SU-DHL-6 (cell line): ENCODE results near the gene CBFA2T2.

Source experiments
- H2AFZ ChIP-seq: fragments of 200-600 bp; sonication (generic); 2 replicates; pipeline ENCODE4 v1.6.1; 2014; ENCODE audit warnings: low read depth, mild to moderate bottlenecking, moderate library complexity, mixed read lengths, antibody characterized with exemption, low read length; ENCODE audit not compliant: severe bottlenecking
- H3F3A ChIP-seq: fragments of 200-600 bp; shearing (Covaris generic); 2 replicates; pipeline ENCODE4 v1.6.0; 2016; ENCODE audit warnings: antibody characterized with exemption, mild to moderate bottlenecking; ENCODE audit not compliant: insufficient read depth
- H3K27ac ChIP-seq: fragments of 200-600 bp; sonication (generic); 2 replicates; pipeline ENCODE4 v1.5.1; 2016; ENCODE audit warnings: low read depth, mild to moderate bottlenecking, low read length, moderate library complexity, mixed read lengths
- H3K27me3 ChIP-seq: fragments of 200-600 bp; sonication (generic), shearing (Covaris generic); 2 replicates; pipeline ENCODE4 v1.6.0; 2014; ENCODE audit warnings: mild to moderate bottlenecking, low read length
- H3K36me3 ChIP-seq: fragments of 200-600 bp; sonication (generic); 2 replicates; pipeline ENCODE4 v1.6.1; 2014; ENCODE audit warnings: mild to moderate bottlenecking, low read length, mixed read lengths
- H3K4me2 ChIP-seq: fragments of 300-600, 200-600 bp; shearing (Covaris generic), sonication (generic); 2 replicates; pipeline ENCODE4 v1.6.0; 2014; ENCODE audit warnings: low read length, low read depth, mild to moderate bottlenecking; ENCODE audit not compliant: poor library complexity, severe bottlenecking
- H3K4me3 ChIP-seq: fragments of 200-600 bp; sonication (generic); 2 replicates; pipeline ENCODE4 v1.5.1; 2014; ENCODE audit warnings: antibody characterized with exemption, low read length, mild to moderate bottlenecking, mixed read lengths; ENCODE audit not compliant: insufficient read depth, poor library complexity, severe bottlenecking
- H3K79me2 ChIP-seq: fragments of 200-600 bp; sonication (generic); 2 replicates; pipeline ENCODE4 v1.6.1; 2014; ENCODE audit warnings: mild to moderate bottlenecking, low read length, moderate library complexity; ENCODE audit not compliant: insufficient read depth
- H3K9ac ChIP-seq: fragments of 200-600 bp; sonication (generic); 2 replicates; pipeline ENCODE4 v1.7.0; 2014; ENCODE audit warnings: mild to moderate bottlenecking, low read length
- H3K9me2 ChIP-seq: fragments of 200-600 bp; sonication (generic); replicated peaks from 2 replicates; pipeline ENCODE4 v1.6.1; 2014; ENCODE audit warnings: low read length; ENCODE audit not compliant: insufficient read depth
- H3K9me3 ChIP-seq: fragments of 200-600 bp; sonication (generic); 2 replicates; pipeline ENCODE4 v1.6.1; 2014; ENCODE audit warnings: low read length, mixed read lengths; ENCODE audit not compliant: insufficient read depth
- H4K20me1 ChIP-seq: fragments of 200-600 bp; sonication (generic); 2 replicates; pipeline ENCODE4 v1.6.1; 2014; ENCODE audit warnings: low read depth, mild to moderate bottlenecking, antibody characterized with exemption, low read length, moderate library complexity, mixed read lengths
- EZH2phosphoT487 ChIP-seq: fragments of 200-600 bp; sonication (generic), shearing (Covaris generic); conservative IDR thresholded peaks from 2 replicates; pipeline ENCODE4 v1.6.1; 2018; ENCODE audit warnings: mild to moderate bottlenecking, antibody characterized with exemption, low read length, moderate library complexity, mixed read lengths
- TF ChIP-seq, protein P1 (sequence below): fragments of 200-600 bp; sonication (generic); IDR thresholded peaks from one replicate; pipeline ENCODE4 v1.5.1; 2017; ENCODE audit warnings: antibody characterized with exemption, mild to moderate bottlenecking, low read length, moderate library complexity; ENCODE audit not compliant: insufficient read depth, poor library complexity, severe bottlenecking

CBFA2T2 gene

DNA sequence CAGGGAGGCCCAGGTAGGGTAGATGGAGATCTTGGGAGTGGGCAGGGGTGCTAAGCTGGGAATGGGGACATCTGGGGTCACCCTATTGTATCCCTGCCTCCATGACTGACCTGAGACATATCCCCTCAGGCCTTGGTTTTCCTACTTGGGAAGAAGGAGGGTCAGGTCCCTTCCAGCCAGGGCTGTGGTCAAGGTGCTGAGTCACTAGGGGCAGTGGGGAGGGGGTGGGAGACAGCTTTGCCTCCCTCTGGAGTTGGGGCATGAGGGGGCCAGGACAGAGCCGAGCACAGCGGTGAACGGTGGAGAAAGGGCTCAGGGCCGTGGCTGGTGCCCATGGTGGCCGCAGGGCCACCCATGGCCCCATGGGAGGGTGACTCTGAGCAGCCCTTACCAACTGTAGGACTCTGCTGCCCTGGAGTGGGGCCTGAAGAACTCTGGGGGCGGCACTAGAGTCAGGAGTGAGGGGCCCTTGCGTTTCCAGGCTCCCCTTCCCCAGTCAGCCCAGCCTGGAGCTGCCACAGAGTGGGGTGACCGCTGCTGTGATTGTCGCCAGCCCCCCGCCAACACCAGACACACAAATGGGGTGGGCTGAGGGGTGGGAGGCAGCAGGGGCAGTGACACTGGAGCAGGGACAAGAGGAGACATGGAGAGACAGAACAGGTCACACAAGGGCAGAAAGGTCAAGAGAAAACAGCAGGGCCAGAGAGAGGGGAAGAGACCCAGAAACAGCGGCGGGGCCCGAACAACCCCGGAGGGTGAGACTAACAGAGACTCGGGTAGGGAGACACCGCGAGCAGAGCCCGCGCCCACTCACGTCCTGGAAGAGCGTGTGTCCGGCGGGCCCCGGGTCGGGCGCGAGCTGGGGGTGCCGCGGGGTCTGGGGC, 183.8 kb downstream of the CBFA2T2 start:
- Histone ChIP-seq H3K9me2 (no peaks in the 10 kb centered on the region), H3K36me3 (0 out of 2 replicates have a peak, but pooled peaks cover 10% of the 10 kb centered on the region), H3K79me2 (peaks cover 31% of the 10 kb centered on the region), H3F3A (peaks cover 37% of the 10 kb centered on the region), H3K27ac (peak overlapping the region; percentile 78), H4K20me1 (no peaks in the 10 kb centered on the region), H3K27me3 (no peaks in the 10 kb centered on the region), H3K9ac (peak overlapping the region; percentile 86), H3K4me2 (peak overlapping the region; percentile 99), H3K9me3 (no peaks in the 10 kb centered on the region), H2AFZ (no peak overlapping the region), H3K4me3 (peak overlapping the region; percentile 93)
- TF ChIP-seq EZH2phosphoT487, result no peak
- TF ChIP-seq, protein P1, sequence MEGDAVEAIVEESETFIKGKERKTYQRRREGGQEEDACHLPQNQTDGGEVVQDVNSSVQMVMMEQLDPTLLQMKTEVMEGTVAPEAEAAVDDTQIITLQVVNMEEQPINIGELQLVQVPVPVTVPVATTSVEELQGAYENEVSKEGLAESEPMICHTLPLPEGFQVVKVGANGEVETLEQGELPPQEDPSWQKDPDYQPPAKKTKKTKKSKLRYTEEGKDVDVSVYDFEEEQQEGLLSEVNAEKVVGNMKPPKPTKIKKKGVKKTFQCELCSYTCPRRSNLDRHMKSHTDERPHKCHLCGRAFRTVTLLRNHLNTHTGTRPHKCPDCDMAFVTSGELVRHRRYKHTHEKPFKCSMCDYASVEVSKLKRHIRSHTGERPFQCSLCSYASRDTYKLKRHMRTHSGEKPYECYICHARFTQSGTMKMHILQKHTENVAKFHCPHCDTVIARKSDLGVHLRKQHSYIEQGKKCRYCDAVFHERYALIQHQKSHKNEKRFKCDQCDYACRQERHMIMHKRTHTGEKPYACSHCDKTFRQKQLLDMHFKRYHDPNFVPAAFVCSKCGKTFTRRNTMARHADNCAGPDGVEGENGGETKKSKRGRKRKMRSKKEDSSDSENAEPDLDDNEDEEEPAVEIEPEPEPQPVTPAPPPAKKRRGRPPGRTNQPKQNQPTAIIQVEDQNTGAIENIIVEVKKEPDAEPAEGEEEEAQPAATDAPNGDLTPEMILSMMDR, result no peak

DNA sequence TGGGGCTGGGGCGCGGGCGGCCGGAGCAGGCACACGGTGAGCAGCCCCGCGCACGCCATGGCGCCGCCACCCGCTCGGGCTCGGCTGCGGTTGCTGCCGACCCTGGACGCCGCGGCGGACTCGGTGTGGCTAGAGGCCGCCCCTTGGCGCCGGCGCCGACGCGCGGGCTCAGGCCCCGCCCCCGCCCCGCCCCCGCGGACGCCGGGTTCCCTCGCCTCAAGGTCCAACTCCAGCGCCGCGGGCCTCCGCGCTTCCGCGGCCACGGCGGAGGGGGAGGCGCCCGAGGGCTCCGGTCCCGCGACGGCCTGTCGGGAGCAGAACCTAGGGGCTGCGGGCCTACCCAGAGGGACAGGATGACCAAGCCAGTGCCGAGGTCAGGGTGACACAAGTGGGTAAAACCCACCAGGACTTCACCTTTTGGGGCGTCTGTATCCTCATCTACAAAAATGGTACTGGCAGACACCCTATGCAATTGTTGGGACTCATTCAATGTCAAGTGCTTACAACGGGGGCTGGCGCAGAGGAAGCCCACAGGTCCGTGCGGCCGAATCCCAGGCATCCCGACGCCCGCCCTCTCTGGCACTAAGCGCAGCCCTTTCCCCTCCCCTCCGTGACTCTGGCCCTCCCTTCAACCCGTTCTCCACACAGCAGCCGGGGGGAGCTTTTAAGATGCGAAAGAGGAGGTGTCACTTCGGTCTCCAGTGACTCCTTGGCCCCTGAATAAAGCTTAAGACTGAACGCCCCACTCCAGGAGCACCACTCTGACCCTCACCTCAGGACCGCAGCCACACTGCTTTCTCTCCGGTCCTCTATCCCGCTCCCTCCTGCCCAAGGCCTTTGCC, 184.6 kb downstream of the CBFA2T2 start, which contains the start of gene NECAB3:
TSS of gene NECAB3 (minus strand) at position 135 of the 842 bp plus-strand sequence. CDS start at position 59, 76 bp downstream.
- no peaks in the 10 kb centered on the region for H3K9me3 ChIP-seq
- TF ChIP-seq EZH2phosphoT487, result no peak
- TF ChIP-seq, protein P1, result no peak
- no peaks in the 10 kb centered on the region for H3K9me2 ChIP-seq
- H3K9ac ChIP-seq, result peak within 1 kb of the TSS; percentile 86
- H3F3A ChIP-seq, result peaks cover 37% of the 10 kb centered on the region
- H3K4me2 ChIP-seq, result peak within 1 kb of the TSS; percentile 99
- H4K20me1 ChIP-seq, result no peaks in the 10 kb centered on the region
- peaks cover 29% of the 10 kb centered on the region for H3K79me2 ChIP-seq
- H2AFZ ChIP-seq, result no peak within 1 kb of the TSS
- H3K36me3 ChIP-seq, result 0 out of 2 replicates have a peak, but pooled peaks cover 10% of the 10 kb centered on the region
- H3K27me3 ChIP-seq, result no peaks in the 10 kb centered on the region
- H3K27ac ChIP-seq, result peak within 1 kb of the TSS; percentile 78
- peak within 1 kb of the TSS; percentile 93 for H3K4me3 ChIP-seq

DNA sequence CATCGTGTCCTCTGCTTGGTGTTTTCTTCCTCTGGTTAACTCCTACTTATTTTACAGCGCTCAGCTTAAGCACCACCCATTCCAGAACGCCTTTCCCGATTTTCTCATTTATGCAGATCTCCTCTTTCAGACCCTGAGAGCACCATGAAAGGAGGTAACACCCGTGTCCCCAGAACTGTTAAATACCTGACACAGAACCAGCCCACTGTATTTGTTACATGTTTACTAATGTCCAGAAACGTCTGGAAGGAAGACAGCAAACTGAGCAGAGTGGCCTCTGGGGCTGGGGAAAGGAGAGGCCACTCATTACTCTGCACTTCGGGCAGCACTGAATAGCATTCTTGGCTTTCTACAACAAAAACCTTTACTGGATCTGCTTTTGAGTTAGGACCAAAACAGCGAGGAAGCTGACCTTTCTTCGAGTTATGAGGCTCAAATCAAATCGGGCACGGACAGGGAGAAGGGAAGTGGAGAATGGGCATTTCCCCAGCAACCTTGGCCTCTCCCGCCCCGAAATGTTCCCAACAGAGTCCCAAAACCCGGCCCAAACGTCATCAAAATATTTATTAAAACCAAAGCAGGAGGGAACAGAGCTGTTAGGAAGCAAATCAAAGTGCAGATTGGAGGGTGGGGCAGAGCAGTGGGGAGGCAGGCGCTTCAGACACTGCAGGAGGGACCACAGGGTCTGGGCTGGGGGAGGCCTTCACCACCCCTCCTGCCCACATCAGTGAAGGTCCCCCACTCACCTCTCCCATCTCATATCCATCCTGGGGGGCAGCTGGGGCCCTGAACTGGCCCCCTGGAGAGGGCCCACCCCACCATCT, 185.5 kb downstream of the CBFA2T2 start:
- H3K36me3 ChIP-seq, result 0 out of 2 replicates have a peak, but pooled peaks cover 10% of the 10 kb centered on the region
- peak overlapping the region; percentile 64 for H3K4me2 ChIP-seq
- no peaks in the 10 kb centered on the region for H3K27me3 ChIP-seq
- H3K9me3 ChIP-seq, result no peaks in the 10 kb centered on the region
- peaks cover 36% of the 10 kb centered on the region for H3F3A ChIP-seq
- H4K20me1 ChIP-seq, result no peaks in the 10 kb centered on the region
- H3K79me2 ChIP-seq, result peaks cover 32% of the 10 kb centered on the region
- no peak overlapping the region for H3K4me3 ChIP-seq
- no peaks in the 10 kb centered on the region for H3K9me2 ChIP-seq
- H3K27ac ChIP-seq, result peak overlapping the region; percentile 78
- no peak for TF ChIP-seq EZH2phosphoT487
- TF ChIP-seq, protein P1, result no peak
- peak overlapping the region; percentile 86; the same call in 1 of the 2 replicates for H3K9ac ChIP-seq
- H2AFZ ChIP-seq, result no peak overlapping the region
